Activated T-cell treated with anti-CD3 and anti-CD28 coated beads for 48 hours (primary cell): ENCODE results near the gene P3R3URF.

Experiments used
- DNase-seq: peaks from one replicate; pipeline ENCODE4 v3.0.0-alpha.2; 2020; ENCODE audit warnings: low read depth

The P3R3URF gene

DNA sequence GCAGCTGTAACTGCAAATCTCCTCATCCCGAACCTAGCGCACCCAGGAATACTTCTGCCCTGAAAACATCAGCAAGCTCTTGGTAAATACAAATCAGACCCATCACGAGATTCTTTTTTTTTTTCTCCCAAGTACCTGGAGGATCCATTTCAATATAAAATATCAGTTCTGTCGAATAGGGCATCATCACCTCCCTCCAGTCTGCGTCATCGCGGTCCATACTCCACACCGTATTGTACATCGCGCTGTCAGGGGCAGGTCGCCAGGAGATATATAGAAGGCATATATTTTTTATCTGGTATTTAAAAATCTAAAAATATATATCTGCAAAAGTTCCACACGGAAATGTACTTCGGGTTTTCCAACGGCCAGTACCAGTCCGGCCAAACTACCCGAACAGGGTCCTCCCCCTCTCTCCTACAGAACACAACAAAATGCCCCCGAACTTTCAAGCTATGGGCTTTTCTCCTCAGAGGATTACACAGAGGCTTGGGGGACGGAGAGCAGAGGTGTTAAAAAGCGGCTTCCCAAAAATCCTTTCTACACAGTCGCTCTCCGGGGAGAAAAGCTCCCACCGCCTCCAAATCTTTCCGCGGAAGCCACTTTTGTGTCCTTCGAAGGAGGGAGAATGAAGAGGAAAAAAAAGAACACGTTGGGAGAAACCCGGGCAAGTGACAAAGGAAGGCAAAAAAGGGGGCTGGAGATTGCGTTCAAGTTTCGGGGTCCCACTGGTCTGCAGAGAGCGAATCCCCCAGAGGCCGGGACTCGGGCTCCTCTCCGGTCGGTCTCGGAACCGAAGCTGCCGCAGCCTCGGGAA is 44.4 kb downstream of the P3R3URF start:
- DNase-seq: no peak

DNA sequence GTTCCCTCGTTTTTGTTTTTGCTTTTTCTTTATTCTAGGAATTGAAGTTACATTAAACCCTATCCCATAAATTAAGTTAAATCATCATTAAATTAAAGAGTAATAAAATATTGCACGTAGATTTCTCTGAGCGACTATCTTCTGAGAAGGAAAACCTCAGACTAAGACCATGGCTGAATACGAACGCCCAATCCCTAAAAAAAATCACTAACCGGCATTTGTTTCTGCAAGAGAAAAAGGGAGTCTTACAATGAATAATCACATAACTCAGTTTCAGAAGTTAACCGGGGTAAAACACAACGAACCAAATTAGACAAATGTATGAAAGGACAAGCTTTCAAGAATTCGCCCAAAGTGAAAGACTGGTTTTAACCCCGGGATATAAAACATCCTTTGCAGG is 45.2 kb downstream of the P3R3URF start:
- DNase-seq: no peak

DNA sequence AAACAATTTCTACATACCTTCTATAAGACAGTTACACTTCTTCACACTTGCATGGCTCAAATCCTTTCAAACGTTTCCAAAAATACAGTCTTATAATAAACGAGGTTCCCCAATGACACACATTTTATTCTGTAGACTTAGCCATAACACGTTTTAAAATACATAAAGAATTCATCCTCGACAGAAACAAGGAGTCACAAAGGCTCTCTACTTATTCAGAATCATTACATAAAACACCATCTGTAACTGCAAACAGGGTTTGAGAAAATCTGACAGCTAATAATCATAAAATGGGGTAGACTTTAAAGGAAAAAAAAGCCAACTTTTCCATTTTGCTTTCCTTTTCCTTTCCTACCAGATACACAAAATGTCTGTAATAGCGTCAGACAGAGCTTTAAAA is 45.7 kb downstream of the P3R3URF start:
- DNase-seq: no peak

DNA sequence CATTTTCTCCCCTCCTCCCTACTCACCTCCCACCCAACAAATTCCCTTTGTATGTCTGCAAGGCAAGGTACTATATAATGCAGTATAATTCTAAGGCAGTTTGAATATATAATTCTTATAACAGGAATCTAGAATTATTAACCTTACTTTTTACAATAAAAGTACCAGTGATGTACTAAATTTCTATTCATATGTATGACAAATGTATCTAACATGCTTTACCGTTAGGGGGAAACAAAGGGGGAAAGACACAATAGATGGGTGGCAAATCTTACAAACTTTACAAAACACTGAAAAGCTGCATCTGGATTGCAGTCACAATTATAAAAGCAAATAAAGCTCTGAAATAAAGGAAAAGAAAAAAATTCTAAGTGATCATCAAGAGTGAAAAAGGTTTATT is 46.2 kb downstream of the P3R3URF start:
- no peak for DNase-seq

DNA sequence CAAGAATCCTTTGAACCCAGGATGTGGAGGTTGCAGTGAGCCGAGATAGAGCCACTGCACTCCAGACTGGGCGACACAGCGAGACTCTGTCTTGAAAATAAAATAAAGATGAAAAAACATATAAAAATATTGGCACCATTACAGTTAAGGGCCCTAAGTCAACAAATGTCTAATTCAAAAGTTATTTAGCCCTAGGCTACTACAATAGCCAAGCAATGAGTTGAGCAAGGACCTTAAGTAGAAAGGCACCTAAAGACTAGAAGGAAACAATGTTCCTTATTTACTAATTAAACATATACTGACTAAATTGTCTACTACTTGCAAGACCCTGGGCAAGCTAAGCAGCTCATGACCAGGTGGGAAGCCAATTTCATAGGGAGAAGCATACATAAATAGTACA is 47.9 kb downstream of the P3R3URF start:
- DNase-seq: no peak
